Thymus (tissue), 11 donors: ENCODE measurements around the gene KCNQ1. TPM values are rescaled to one million over a fixed set of nuclear protein-coding genes. Genes with fewer than 3 reads are reported as not detected.

Experiments
- DNase-seq, 9 donors: peaks; one replicate each; pipeline ENCODE4 v3.0.0-alpha.2; 2013; ENCODE audit warnings: low spot score in 9 of 9, low read depth in 6 of 9, missing footprints in 1 of 9
- H3K27ac ChIP-seq, 2 donors: one replicate each; pipeline ENCODE4 v1.5.1; 2013; ENCODE audit warnings: control low read depth in 1 of 2, low read depth in 1 of 2, low read length in 1 of 2, mild to moderate bottlenecking in 1 of 2, moderate library complexity in 1 of 2
- H3K27me3 ChIP-seq, 2 donors: one replicate each; pipeline ENCODE4 v1.5.1; 2013; ENCODE audit warnings: low read length in 1 of 2; ENCODE audit not compliant: control insufficient read depth in 2 of 2, insufficient read depth in 1 of 2
- H3K36me3 ChIP-seq, 2 donors: one replicate each; pipeline ENCODE4 v1.5.1; 2013; ENCODE audit warnings: low read length in 1 of 2, mild to moderate bottlenecking in 1 of 2, moderate library complexity in 1 of 2; ENCODE audit not compliant: control insufficient read depth in 2 of 2, insufficient read depth in 2 of 2
- H3K4me1 ChIP-seq, 2 donors: one replicate each; pipeline ENCODE4 v1.5.1; 2013; ENCODE audit warnings: low read length in 2 of 2; ENCODE audit not compliant: control insufficient read depth in 2 of 2, insufficient read depth in 2 of 2
- H3K4me3 ChIP-seq, 2 donors: one replicate each; pipeline ENCODE4 v1.5.1; 2013; ENCODE audit warnings: low read length in 2 of 2, control low read depth in 1 of 2, mild to moderate bottlenecking in 1 of 2
- H3K9me3 ChIP-seq, 2 donors: one replicate each; pipeline ENCODE4 v1.5.1; 2013; ENCODE audit warnings: low read length in 1 of 2, mild to moderate bottlenecking in 1 of 2; ENCODE audit not compliant: control insufficient read depth in 2 of 2, insufficient read depth in 1 of 2
- WGBS: extraction: QIAGEN DNeasy Blood & Tissue Kit; methylation state at CpG from one replicate; pipeline ENCODE4 v1.1.7; 2013; 5-methylcytosine and 5-hydroxymethylcytosine counted together
- polyA plus RNA-seq: library from polyadenylated mRNA; stranded (reverse); fragments of 200-250 nt; gene quantifications from one replicate; pipeline ENCODE4 v1.2.3, GENCODE V29; 2013
- total RNA-seq: library from RNA; stranded (reverse); fragments of 120-200 nt; gene quantifications from one replicate; pipeline ENCODE4 v1.2.4, GENCODE V29; 2013
- donor health status: healthy.

Gene KCNQ1
- total and polyA plus RNA-seq, 2 donors: 0.94 to 3.7 TPM

DNA sequence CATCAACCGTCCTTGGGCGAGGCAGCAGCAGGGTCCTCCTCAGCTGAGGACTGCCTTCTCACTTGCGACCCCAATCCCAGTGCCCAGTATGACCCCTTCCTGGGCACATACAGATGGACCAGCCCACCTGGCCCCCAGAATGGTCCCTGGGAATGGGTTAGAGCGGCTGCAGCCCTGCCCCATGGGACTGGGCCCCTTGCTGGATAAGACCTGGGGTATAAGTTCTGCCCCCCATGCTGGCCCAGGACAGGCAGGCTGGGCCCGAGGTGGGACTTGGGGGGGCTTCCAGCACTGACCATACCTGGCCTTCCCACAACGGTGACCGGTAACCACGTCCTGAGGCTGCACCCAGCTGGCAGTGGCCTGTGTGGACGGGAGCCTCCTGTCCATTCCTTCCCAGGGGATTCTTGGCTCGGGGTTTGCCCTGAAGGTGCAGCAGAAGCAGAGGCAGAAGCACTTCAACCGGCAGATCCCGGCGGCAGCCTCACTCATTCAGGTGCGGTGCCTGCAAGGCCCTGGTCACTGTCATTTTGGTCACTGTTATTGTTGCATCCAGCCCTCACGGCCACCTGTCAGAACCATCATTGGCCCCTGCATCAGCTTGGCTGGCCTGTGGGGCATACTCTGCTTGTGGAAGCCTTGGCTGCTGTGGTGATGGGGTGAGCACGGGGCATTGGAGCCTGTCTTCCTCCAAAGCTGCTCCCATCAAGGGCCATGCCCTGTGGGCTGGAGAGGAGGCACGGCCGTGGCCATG lies 140.2 kb downstream of the KCNQ1 start:
- DNase-seq: no peak
- Histone ChIP-seq H3K9me3 (no peaks in the 10 kb centered on the region), H3K27ac (no peak overlapping the region), H3K4me3 (no peak overlapping the region), H3K27me3 (no peaks in the 10 kb centered on the region), H3K36me3 (no peaks in the 10 kb centered on the region), H3K4me1 (no peaks in the 10 kb centered on the region)
- WGBS: 98% methylated on average over 18 of the region's 18 CpGs

- 98% methylated on average over 6 of the region's 6 CpGs for WGBS
- H3K4me1 ChIP-seq: no peaks in the 10 kb centered on the region
- H3K9me3 ChIP-seq: no peaks in the 10 kb centered on the region
- no peaks in the 10 kb centered on the region for H3K27me3 ChIP-seq
- H3K36me3 ChIP-seq: no peaks in the 10 kb centered on the region
- DNase-seq: no peak
- H3K27ac ChIP-seq: no peak overlapping the region
- no peak overlapping the region for H3K4me3 ChIP-seq
Observed at GRCh38 chr11:2585566-2586086, 140.8 kb downstream of the KCNQ1 start.

- 93% methylated on average over 18 of the region's 18 CpGs for WGBS
- no peaks in the 10 kb centered on the region for H3K4me1 ChIP-seq
- H3K27ac ChIP-seq: no peak overlapping the region
- H3K4me3 ChIP-seq: no peak overlapping the region
- DNase-seq: no peak
- no peaks in the 10 kb centered on the region for H3K36me3 ChIP-seq
- H3K9me3 ChIP-seq: no peaks in the 10 kb centered on the region
- no peaks in the 10 kb centered on the region for H3K27me3 ChIP-seq
Observed at GRCh38 chr11:2586087-2586792, 141.4 kb downstream of the KCNQ1 start.

DNA sequence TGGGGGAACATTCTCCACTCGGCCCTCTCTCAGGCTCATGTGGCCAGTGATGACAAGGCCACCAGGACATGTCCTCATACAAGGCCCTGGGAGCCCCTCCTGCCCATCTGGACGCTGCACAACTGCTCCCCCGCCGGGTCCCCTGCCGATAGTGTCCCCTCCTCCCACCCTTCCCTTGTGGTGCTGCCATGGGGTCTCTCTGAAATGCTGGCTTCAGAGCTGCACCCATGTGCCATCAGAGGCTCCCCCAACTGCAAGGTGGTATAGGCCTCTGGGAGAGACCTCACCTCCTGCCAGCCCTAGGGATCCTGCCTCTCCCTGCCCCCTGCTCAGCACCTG lies 142.0 kb downstream of the KCNQ1 start:
- Histone ChIP-seq H3K4me1 (no peaks in the 10 kb centered on the region), H3K36me3 (no peaks in the 10 kb centered on the region), H3K4me3 (no peak overlapping the region), H3K9me3 (no peaks in the 10 kb centered on the region), H3K27me3 (no peaks in the 10 kb centered on the region), H3K27ac (no peak overlapping the region)
- DNase-seq: no peak
- 91% methylated on average over 5 of the region's 5 CpGs for WGBS

DNA sequence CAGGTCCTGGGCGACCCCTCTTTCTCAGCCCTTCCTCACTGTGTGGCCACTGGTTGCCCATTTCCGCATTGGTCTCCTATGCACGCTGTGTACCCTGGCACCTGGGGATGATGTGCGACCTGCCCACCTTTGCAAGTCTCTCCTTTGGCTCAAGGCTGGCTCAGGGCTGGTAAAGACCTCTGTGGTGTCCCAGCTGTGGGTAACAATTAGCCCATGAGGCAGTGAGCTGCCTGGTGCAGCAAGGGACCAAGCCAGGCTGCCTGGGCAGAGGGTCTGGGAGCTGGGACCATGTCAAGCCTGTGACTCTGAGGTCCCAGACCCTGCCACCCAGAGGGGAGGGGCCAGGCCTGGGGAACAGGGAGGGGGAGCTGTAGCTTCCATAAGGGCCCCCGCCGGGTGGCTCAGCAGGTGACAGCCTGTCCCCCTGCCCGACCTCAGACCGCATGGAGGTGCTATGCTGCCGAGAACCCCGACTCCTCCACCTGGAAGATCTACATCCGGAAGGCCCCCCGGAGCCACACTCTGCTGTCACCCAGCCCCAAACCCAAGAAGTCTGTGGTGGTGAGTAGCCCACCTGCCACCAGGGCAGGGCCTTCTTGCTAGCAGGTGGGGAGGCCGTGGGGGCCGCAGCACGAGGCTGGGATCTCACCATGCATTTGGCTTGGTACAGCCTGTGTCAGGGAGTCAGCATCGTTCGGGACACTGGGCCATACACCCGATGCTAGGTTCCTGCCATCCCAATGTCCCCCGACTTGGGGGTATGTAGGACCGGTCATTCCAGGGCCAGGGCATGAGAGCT lies 142.5 kb downstream of the KCNQ1 start:
- H3K36me3 ChIP-seq: no peaks in the 10 kb centered on the region
- H3K4me1 ChIP-seq: no peaks in the 10 kb centered on the region
- H3K27me3 ChIP-seq: no peaks in the 10 kb centered on the region
- no peak for DNase-seq
- H3K4me3 ChIP-seq: no peak overlapping the region
- 96% methylated on average over 20 of the region's 20 CpGs for WGBS
- no peaks in the 10 kb centered on the region for H3K9me3 ChIP-seq
- H3K27ac ChIP-seq: no peak overlapping the region

DNA sequence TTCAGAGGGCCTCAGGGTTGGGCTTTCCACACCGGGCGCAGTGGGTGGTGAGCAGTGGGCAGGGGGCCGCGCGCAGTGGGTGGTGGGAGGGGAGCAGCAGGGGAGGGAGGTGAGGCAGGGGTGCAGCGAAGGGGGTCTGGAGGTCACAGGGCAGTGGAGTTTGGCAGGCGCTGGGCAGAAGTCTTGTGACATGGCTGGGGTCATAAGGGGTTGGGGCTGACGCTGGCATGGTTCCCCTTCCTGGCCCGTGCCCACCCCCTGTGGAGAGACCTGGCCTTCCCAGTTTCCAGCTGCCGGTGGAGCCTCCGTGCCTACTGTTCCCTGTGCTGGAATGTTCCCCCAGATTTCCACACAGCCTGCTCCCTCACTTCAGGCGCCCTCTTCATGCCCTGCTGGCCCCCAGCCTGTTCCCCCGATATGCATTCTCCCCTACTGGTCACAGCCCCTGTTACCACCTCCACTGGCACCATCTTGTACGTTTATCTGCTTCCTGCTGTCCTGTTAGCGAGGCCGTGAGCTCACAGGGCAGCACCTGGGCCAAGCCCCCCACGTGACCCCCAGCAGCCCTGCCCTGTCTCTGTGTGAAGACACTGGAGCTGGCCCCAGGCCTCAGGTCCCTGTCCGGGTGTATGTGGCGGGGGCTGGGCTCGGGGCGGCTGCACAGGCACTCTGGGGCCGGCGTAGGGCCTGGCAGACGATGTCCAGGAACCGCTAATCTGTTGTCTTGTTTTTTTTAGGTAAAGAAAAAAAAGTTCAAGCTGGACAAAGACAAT lies 143.4 kb downstream of the KCNQ1 start:
- DNase-seq: no peak
- H3K4me3 ChIP-seq: no peak overlapping the region
- H3K27ac ChIP-seq: no peak overlapping the region
- 95% methylated on average over 25 of the region's 25 CpGs for WGBS
- H3K36me3 ChIP-seq: no peaks in the 10 kb centered on the region
- H3K9me3 ChIP-seq: no peaks in the 10 kb centered on the region
- no peaks in the 10 kb centered on the region for H3K27me3 ChIP-seq
- H3K4me1 ChIP-seq: no peaks in the 10 kb centered on the region

DNA sequence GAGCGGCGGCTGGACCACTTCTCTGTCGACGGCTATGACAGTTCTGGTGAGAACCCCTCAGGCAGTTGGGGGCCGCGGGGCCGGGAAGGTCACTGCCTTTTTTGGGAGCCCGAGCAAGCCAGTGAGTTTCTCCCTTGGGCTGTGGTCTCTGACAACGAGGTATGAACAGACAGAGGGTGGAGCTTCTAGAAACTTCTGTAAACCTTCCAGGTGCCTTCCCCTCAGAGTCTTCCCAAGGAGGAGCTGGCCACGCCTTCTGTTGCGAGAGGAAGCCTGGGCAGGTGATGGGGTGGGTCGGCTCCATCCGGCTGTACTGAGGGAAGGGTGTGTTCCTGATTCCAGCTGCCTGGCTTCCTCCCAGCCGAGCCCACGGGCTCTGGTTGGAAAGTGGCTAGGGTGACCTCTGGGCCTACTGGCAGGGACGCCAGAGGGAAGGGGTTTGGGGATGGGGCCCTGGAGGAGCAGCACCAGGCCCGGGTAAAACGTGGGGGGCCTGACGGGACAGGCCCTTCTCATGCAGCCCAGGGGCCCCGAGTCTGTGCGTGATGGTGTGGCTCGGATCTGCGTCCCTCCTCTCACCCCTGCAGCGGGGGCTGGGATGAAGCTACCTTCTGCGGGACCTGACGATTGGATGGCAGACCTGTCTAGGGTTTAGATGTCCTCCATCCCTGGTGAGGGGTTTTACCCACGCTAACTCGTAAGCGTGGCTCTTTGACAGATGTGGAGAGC lies 144.2 kb downstream of the KCNQ1 start:
- Histone ChIP-seq H3K4me3 (no peak overlapping the region), H3K36me3 (no peaks in the 10 kb centered on the region), H3K4me1 (no peaks in the 10 kb centered on the region), H3K9me3 (no peaks in the 10 kb centered on the region), H3K27me3 (no peaks in the 10 kb centered on the region), H3K27ac (no peak overlapping the region)
- DNase-seq: no peak
- WGBS: 92% methylated on average over 29 of the region's 29 CpGs

DNA sequence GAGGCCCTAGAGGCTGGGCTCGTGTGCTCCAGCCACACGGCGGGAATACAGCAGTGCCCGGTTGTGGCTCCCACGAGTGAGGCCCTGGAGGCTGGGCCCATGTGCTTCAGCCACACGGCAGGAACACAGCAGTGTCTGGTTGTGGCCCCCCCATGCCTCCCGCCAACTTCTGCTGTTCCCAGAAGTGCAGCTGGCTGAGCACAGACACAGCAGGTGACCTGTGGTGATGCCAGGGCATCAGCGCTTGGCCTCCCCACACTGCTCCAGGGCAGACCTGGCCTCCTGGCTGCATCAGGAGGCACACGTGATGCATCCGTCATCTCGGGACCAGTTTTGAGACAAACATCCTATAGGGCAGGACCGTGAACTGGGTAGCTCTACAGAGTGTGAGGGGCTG lies 144.7 kb downstream of the KCNQ1 start:
- Histone ChIP-seq H3K4me3 (no peak overlapping the region), H3K36me3 (no peaks in the 10 kb centered on the region), H3K4me1 (no peaks in the 10 kb centered on the region), H3K27me3 (no peaks in the 10 kb centered on the region), H3K27ac (no peak overlapping the region), H3K9me3 (no peaks in the 10 kb centered on the region)
- DNase-seq: no peak
- 91% methylated on average over 12 of the region's 12 CpGs for WGBS
